HEK293T (cell line): ENCODE data around the gene LRIT1.

Experiments
- BHLHE40 ChIP-seq: fragments of 450-650 bp; IDR thresholded peaks from 2 replicates; pipeline ENCODE4 v1.6.1; 2016; ENCODE audit warnings: mild to moderate bottlenecking, moderate library complexity, borderline replicate concordance
- FOXM1 ChIP-seq: fragments of 450-650 bp; IDR thresholded peaks from 2 replicates; pipeline ENCODE4 v1.6.1; 2017; ENCODE audit warnings: mild to moderate bottlenecking, borderline replicate concordance
- HDGF ChIP-seq: fragments of 450-650 bp; IDR thresholded peaks from 2 replicates; pipeline ENCODE4 v1.6.1; 2017; ENCODE audit warnings: antibody characterized with exemption, borderline replicate concordance
- L3MBTL2 ChIP-seq: fragments of 450-650 bp; conservative IDR thresholded peaks from 2 replicates; pipeline ENCODE4 v1.6.1; 2016; ENCODE audit warnings: mild to moderate bottlenecking
- LEF1 ChIP-seq: fragments of 450-650 bp; IDR thresholded peaks from 2 replicates; pipeline ENCODE4 v1.6.1; 2017; ENCODE audit warnings: mild to moderate bottlenecking, borderline replicate concordance
- NFRKB ChIP-seq: fragments of 450-650 bp; IDR thresholded peaks from 2 replicates; pipeline ENCODE4 v1.6.1; 2016; ENCODE audit warnings: mild to moderate bottlenecking, moderate library complexity
- SP1 ChIP-seq: fragments of 450-650 bp; IDR thresholded peaks from 2 replicates; pipeline ENCODE4 v1.6.1; 2017
- TARDBP ChIP-seq: fragments of 450-650 bp; IDR thresholded peaks from 2 replicates; pipeline ENCODE4 v1.6.1; 2016
- ZNF384 ChIP-seq: fragments of 450-650 bp; IDR thresholded peaks from 2 replicates; pipeline ENCODE4 v1.6.1; 2016
- TF ChIP-seq, protein P1 (sequence below): fragments of 450-650 bp; IDR thresholded peaks from 2 replicates; pipeline ENCODE4 v1.6.1; 2016

DNA sequence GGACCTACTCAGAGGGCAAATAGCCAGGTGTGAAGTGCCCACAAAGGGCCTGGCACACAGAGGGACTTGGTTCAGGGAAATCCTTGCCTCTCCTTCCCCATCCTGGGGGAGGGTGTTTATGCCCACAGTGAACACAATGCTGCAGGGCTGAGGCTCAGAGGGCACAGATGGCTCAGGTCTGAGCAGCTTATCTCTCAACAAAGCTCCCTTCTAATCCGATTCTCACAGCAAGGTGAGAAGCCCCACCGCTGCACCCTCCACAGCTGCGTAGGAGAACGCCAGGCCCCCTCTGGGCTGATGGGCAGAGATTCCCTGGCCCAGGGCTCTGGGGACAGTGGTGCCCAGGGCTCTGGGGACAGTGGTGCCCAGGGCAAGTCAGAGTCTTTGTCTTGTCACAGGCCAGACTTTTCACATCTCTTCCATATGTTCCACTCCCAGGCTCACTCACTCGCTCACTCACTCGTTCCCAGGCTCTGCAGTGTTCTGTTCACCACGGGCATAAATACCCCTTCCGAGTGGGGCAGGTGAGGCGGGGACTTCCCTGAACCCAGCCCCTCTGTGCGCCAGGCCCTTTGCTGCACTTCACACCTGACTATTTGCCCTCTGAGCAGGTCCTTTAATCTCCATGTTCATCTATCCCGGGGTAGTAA is 55.7 kb downstream of the LRIT1 start:
- no peak for TF ChIP-seq TARDBP
- no peak for TF ChIP-seq SP1
- no peak for TF ChIP-seq NFRKB
- no peak for TF ChIP-seq HDGF
- TF ChIP-seq BHLHE40 = no peak
- TF ChIP-seq ZNF384 = no peak
- no peak for TF ChIP-seq FOXM1
- no peak for TF ChIP-seq L3MBTL2
- TF ChIP-seq, protein P1, sequence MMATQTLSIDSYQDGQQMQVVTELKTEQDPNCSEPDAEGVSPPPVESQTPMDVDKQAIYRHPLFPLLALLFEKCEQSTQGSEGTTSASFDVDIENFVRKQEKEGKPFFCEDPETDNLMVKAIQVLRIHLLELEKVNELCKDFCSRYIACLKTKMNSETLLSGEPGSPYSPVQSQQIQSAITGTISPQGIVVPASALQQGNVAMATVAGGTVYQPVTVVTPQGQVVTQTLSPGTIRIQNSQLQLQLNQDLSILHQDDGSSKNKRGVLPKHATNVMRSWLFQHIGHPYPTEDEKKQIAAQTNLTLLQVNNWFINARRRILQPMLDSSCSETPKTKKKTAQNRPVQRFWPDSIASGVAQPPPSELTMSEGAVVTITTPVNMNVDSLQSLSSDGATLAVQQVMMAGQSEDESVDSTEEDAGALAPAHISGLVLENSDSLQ = no peak
- TF ChIP-seq LEF1 = no peak
